Measurements from ENCODE around the gene CELA2B.
"Not testable (repeated sequence)": the region's sequence is repeated elsewhere in the genome, so short reads cannot be mapped to it uniquely, and the experiment has no call there.

CELA2B gene

GRCh38 chr1:15469361-15469760 is 6.5 kb upstream of the CELA2B start:
- no peak for DNase-seq

- not testable (repeated sequence) for DNase-seq
Observed at GRCh38 chr1:15469821-15470448, 6.0 kb upstream of the CELA2B start.

GRCh38 chr1:15471067-15471466 is 4.8 kb upstream of the CELA2B start:
- not testable (repeated sequence) for DNase-seq

- not testable (repeated sequence) for DNase-seq
Observed at GRCh38 chr1:15471723-15472122, 4.2 kb upstream of the CELA2B start.

- DNase-seq, result no peak
Observed at GRCh38 chr1:15472587-15472986, 3.3 kb upstream of the CELA2B start.

GRCh38 chr1:15476927-15477326 is 1.0 kb downstream of the CELA2B start:
- no peak for DNase-seq

- DNase-seq, result no peak
Observed at GRCh38 chr1:15477646-15478212, 1.8 kb downstream of the CELA2B start.

- DNase-seq, result no peak
Observed at GRCh38 chr1:15479654-15480347, 3.9 kb downstream of the CELA2B start.

- DNase-seq, result not testable (repeated sequence)
Observed at GRCh38 chr1:15482455-15482854, 6.6 kb downstream of the CELA2B start.

- not testable (repeated sequence) for DNase-seq
Observed at GRCh38 chr1:15482983-15483543, 7.2 kb downstream of the CELA2B start.

- DNase-seq, result no peak
Observed at GRCh38 chr1:15483971-15484370, 8.1 kb downstream of the CELA2B start.

- not testable (repeated sequence) for DNase-seq
Observed at GRCh38 chr1:15484443-15484842, 8.5 kb downstream of the CELA2B start.

GRCh38 chr1:15485636-15486035 is 9.7 kb downstream of the CELA2B start:
- DNase-seq, result no peak

- DNase-seq, result not testable (repeated sequence)
Observed at GRCh38 chr1:15486844-15487610, 11.1 kb downstream of the CELA2B start.

GRCh38 chr1:15488371-15488770 is 12.5 kb downstream of the CELA2B start:
- no peak for DNase-seq

- no peak for DNase-seq
Observed at GRCh38 chr1:15489052-15489736, 13.3 kb downstream of the CELA2B start.

GRCh38 chr1:15491010-15491409 is 15.1 kb downstream of the CELA2B start:
- not testable (repeated sequence) for DNase-seq

GRCh38 chr1:15492596-15492995 is 16.7 kb downstream of the CELA2B start:
- no peak for DNase-seq

- DNase-seq, result no peak
Observed at GRCh38 chr1:15493869-15494390, 18.0 kb downstream of the CELA2B start.

GRCh38 chr1:15500184-15501178 is 24.6 kb downstream of the CELA2B start:
- DNase-seq, result no peak

Data from CD4-positive, alpha-beta T cell treated with Interleukin-21 for 1 hour (primary cell).